H54 (cell line): ENCODE measurements around the gene THADA.
"Not testable (repeated sequence)": the region's sequence is repeated elsewhere in the genome, so short reads cannot be mapped to it uniquely, and the experiment has no call there.

Source experiments
- DNase-seq: peaks from one replicate; pipeline ENCODE4 v3.0.0; 2011; ENCODE audit warnings: low spot score, mixed read lengths; ENCODE audit not compliant: insufficient read length
- FAIRE-seq: peaks from 3 replicates; lab custom pipeline; 2011; peaks lifted over from hg19 to GRCh38; lab: Jason Lieb, UNC
- POLR2A ChIP-seq: IDR thresholded peaks from 2 replicates; pipeline ENCODE4 v1.6.1; 2011; ENCODE audit warnings: low read depth, mild to moderate bottlenecking, low read length

The THADA gene

GRCh38 chr2:43454791-43455190 is 141.0 kb downstream of the THADA start:
- DNase-seq = no peak
- TF ChIP-seq POLR2A = no peak
- no peak for FAIRE-seq

- DNase-seq = no peak
- FAIRE-seq = no peak
- no peak for TF ChIP-seq POLR2A
These were observed 142.4 kb downstream of the THADA start for GRCh38 chr2:43453179-43454170.

GRCh38 chr2:43452318-43452731 is 143.5 kb downstream of the THADA start:
- DNase-seq = no peak
- no peak for TF ChIP-seq POLR2A
- FAIRE-seq = peak; percentile 20

- no peak for TF ChIP-seq POLR2A
These were observed 145.2 kb downstream of the THADA start for GRCh38 chr2:43450617-43451016.

GRCh38 chr2:43448822-43449110 is 147.1 kb downstream of the THADA start:
- no peak for TF ChIP-seq POLR2A
- FAIRE-seq (no peak), DNase-seq (no peak)

More at GRCh38 chr2:43450617-43451016, 145.2 kb downstream of the THADA start:
- no peak for FAIRE-seq
- no peak for DNase-seq

- DNase-seq = no peak
- TF ChIP-seq POLR2A = no peak
- no peak for FAIRE-seq
These were observed 147.6 kb downstream of the THADA start for GRCh38 chr2:43448011-43448821.

- FAIRE-seq, DNase-seq: not testable (repeated sequence)
These were observed 149.1 kb downstream of the THADA start for GRCh38 chr2:43446755-43447154.

GRCh38 chr2:43445781-43446180 is 150.1 kb downstream of the THADA start:
- FAIRE-seq (no peak), DNase-seq (no peak)
- no peak for TF ChIP-seq POLR2A

GRCh38 chr2:43444989-43445645 is 150.7 kb downstream of the THADA start:
- no peak for FAIRE-seq
- TF ChIP-seq POLR2A = no peak
- no peak for DNase-seq

- no peak for TF ChIP-seq POLR2A
- FAIRE-seq (no peak), DNase-seq (no peak)
These were observed 152.6 kb downstream of the THADA start for GRCh38 chr2:43443282-43443681.

- FAIRE-seq (peak; percentile 67), DNase-seq (no peak)
- no peak for TF ChIP-seq POLR2A
These were observed 154.6 kb downstream of the THADA start for GRCh38 chr2:43441195-43441594.

- peak; percentile 9 for DNase-seq
- peak; percentile 73 for FAIRE-seq
- no peak for TF ChIP-seq POLR2A
These were observed 156.8 kb downstream of the THADA start for GRCh38 chr2:43438858-43439655.

GRCh38 chr2:43438342-43438741 is 157.5 kb downstream of the THADA start:
- no peak for TF ChIP-seq POLR2A
- FAIRE-seq = no peak
- DNase-seq = no peak
